LNCAP (cell line): Measurements from ENCODE around the gene SLC26A9.

Source experiments
- TF ChIP-seq, protein P1 (sequence below): fragments of 450-650 bp; IDR thresholded peaks from 2 replicates; pipeline ENCODE4 v1.5.1; 2017; ENCODE audit warnings: mild to moderate bottlenecking

The SLC26A9 gene

DNA sequence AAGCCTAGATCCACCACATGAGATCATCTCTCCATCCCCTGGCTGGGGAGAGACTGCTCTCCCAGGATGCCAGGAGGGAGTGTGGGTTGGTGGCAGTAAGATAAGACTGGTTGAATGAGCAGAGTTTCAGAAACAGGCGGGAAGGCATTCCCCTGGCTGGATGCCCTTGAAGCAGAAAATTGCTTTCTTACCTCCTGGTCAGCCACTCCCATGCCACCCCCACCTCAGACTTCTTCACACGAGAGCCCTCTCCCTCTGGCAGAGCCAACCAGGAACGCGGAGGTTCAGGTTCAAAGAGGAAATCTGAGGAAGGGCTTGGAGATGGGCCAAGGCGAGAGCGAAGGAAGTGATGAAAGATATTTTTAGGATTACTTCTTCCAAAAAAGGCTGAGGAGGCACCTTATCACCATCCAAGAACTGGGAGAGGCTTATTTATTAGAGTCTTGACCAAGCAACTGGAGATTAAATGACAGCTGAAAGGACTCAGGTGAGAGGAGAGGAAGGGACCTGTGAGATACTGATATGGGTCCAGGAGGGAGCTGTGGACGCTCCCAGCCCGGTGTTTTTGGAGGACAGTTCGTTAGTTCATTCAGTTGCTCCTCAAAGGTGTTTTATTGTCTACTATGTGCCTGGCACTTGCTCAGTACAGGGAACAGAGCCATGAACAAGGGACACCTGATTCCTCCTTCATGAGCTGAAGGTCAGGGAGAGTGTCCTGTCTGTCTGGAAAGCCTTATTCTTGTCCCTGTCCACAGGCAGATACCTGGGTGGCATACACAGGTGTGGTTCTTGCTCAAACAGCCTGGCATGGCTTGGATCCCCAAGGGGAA is 18.9 kb upstream of the SLC26A9 start:
- TF ChIP-seq, protein P1, sequence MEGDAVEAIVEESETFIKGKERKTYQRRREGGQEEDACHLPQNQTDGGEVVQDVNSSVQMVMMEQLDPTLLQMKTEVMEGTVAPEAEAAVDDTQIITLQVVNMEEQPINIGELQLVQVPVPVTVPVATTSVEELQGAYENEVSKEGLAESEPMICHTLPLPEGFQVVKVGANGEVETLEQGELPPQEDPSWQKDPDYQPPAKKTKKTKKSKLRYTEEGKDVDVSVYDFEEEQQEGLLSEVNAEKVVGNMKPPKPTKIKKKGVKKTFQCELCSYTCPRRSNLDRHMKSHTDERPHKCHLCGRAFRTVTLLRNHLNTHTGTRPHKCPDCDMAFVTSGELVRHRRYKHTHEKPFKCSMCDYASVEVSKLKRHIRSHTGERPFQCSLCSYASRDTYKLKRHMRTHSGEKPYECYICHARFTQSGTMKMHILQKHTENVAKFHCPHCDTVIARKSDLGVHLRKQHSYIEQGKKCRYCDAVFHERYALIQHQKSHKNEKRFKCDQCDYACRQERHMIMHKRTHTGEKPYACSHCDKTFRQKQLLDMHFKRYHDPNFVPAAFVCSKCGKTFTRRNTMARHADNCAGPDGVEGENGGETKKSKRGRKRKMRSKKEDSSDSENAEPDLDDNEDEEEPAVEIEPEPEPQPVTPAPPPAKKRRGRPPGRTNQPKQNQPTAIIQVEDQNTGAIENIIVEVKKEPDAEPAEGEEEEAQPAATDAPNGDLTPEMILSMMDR = no peak

DNA sequence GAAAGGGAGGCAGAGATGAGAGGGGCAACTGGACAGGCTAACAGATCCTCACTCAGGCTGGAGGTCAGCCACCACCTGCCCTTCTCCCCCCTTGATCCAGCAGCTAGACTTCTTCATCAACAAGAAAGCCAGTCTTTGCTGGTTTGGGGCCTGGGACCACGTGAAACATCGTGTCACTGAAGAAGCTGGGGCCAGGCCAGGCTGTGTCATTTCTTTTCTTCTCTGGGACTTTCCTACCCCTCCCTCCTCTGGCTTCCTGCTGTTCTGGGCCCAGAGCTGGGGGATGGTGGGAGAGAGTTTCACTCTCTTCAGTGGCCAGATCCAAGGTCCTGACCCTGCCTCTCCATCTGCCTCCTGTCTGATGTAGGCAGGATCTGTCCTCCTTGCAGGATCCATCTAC is 18.1 kb upstream of the SLC26A9 start:
- TF ChIP-seq, protein P1 = no peak

DNA sequence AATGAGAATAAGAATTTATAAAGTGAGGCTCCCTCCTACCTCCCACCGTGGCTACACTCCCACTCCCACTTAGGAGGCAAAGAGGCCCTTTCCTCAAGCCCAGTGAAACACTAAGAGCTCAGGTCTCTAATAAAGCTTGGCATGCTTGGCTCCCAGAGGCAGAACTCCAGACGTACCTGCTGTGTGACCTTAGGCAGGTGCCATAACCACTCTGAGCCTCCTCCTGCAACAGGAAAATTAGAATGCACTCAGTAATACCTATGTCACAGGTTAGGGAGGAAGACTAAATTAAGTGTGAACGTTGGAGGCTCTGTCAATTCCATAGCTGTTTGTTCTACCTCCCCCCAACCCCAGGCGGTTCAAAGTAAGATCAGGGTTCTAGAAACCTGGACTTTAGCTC is 16.5 kb upstream of the SLC26A9 start:
- TF ChIP-seq, protein P1 = no peak

DNA sequence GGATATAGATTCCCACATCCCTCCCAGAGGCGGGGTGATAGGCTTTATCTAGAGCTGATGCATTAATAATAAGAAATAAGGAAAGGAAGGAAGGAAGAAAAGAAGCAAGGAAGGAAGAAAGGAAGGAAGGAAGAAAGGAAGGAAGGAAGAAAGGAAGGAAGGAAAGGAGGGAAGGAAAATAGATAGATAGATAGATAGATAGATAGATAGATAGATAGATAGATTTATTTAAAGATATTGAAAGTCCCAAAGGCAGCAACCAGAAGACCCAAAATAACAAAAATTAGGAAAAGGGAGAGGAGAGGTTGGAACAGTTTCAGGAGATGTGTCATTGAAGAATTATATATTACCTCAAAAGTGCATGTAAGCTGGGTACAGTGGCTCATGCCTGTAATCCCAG is 12.2 kb upstream of the SLC26A9 start:
- TF ChIP-seq, protein P1 = no peak

DNA sequence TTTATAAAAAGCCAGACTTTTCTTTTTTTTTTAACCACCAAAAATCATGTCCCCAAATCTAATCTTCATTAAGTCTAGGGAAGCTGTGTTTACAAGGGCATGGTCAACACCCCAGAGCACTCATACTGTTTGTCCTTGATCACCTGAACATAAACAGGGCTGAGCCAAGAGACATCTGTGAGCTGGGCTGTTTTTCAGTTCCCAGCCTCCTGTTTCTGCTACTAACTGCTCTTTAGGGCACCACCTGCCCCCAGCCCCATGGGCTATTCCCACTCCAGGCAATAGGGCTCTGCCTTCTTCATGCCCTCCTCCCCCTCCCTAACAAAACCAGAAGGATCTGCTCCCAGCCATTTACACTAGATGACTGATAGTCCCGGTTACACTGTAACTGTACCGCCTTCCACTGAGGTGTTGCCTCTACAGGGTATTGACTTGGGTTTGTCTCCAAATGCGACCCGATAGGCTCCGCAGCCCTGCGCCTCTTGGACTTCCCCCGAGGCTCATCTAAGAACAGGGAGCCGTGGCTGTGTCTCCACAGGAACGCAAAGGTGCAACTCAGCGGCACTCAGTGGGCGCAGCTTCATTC is 11.7 kb upstream of the SLC26A9 start:
- TF ChIP-seq, protein P1 = no peak

DNA sequence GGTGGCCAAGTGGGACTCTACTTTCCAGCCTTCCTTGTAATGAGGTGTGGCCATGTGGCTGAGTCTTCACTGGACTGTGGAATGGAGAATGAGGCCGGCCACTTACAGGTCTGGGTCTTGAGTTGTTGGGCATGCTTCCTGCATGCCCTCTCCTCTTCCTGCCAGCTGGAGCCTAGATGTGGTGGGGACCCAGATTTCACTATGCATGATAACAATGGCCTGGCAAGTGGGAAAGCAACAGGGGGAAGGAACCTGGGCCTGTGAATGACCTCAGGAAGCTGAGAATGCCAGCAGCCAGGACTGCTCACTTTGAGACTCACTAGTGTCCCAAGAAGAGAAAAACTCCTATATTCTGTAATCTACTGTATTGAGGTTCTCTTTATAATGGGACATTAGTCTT is 8.5 kb upstream of the SLC26A9 start:
- TF ChIP-seq, protein P1 = no peak

DNA sequence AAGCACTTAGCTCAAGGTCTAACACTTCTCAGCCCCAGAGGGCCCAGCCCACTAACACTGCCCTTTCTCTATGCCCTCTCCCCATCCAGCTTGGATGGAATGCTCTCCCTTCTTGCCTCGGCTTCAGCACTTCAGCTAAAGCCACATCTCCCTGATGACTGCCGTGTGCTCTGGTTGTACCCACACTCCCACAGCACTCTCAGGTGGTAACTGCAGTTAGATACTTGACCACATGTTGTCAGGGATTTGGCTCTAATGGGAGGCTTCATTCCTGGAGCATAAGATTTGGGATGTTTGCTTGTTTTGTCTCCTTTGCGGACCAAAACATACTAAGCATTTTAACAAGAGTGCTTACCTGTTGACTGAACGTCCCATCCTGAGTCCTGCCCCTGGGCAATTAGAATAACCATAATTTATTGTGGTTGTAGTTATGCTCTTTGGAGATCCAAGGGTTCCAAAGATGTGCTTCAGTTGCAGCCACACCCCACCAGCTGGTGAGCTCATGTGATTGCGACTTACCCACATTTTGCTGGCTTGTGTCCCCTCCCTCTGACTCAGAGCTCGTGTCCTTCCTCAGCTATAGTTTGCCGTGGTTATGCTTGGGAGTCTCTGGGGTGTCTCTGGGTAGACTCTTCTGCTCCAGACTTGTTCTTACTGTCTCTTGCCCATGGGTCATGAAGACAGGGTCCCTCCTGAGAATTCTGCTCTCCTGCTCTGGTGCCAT is 7.7 kb upstream of the SLC26A9 start:
- TF ChIP-seq, protein P1 = no peak
